HG03159 (cell line): ENCODE measurements around the gene AGTPBP1.

ENCODE experiments used
- ATAC-seq: cut with Tn5 transposase; IDR thresholded peaks from one replicate; pipeline ENCODE4 v1.9.1; 2021; ENCODE audit warnings: mild to moderate bottlenecking, moderate library complexity; ENCODE audit not compliant: unreplicated experiment

AGTPBP1 gene

GRCh38 chr9:85543196-85543595, 198.6 kb downstream of the AGTPBP1 start:
- no peak for ATAC-seq

GRCh38 chr9:85541876-85542275, 199.9 kb downstream of the AGTPBP1 start:
- ATAC-seq, result no peak

GRCh38 chr9:85536514-85536913, 205.2 kb downstream of the AGTPBP1 start:
- ATAC-seq, result no peak

- ATAC-seq, result no peak
Measured at GRCh38 chr9:85536076-85536475, 205.7 kb downstream of the AGTPBP1 start.

GRCh38 chr9:85534340-85534739, 207.4 kb downstream of the AGTPBP1 start:
- ATAC-seq, result no peak

GRCh38 chr9:85533538-85533937, 208.2 kb downstream of the AGTPBP1 start:
- no peak for ATAC-seq

GRCh38 chr9:85530721-85531120, 211.0 kb downstream of the AGTPBP1 start:
- ATAC-seq, result no peak

- no peak for ATAC-seq
Measured at GRCh38 chr9:85528607-85529006, 213.1 kb downstream of the AGTPBP1 start.

GRCh38 chr9:85528142-85528541, 213.6 kb downstream of the AGTPBP1 start:
- ATAC-seq, result no peak

- no peak for ATAC-seq
Measured at GRCh38 chr9:85527331-85528020, 214.3 kb downstream of the AGTPBP1 start.

GRCh38 chr9:85524531-85524930, 217.2 kb downstream of the AGTPBP1 start:
- no peak for ATAC-seq

- ATAC-seq, result no peak
Measured at GRCh38 chr9:85523202-85523601, 218.6 kb downstream of the AGTPBP1 start.

GRCh38 chr9:85522459-85523092, 219.2 kb downstream of the AGTPBP1 start:
- peak; percentile 55 for ATAC-seq

GRCh38 chr9:85521371-85522197, 220.2 kb downstream of the AGTPBP1 start:
- no peak for ATAC-seq

- ATAC-seq, result no peak
Measured at GRCh38 chr9:85516976-85517637, 224.6 kb downstream of the AGTPBP1 start.

- ATAC-seq, result no peak
Measured at GRCh38 chr9:85516455-85516854, 225.3 kb downstream of the AGTPBP1 start.

- no peak for ATAC-seq
Measured at GRCh38 chr9:85515021-85515420, 226.7 kb downstream of the AGTPBP1 start.

GRCh38 chr9:85514256-85514655, 227.5 kb downstream of the AGTPBP1 start:
- no peak for ATAC-seq

- ATAC-seq, result no peak
Measured at GRCh38 chr9:85511746-85512145, 230.0 kb downstream of the AGTPBP1 start.

GRCh38 chr9:85510830-85511504, 230.8 kb downstream of the AGTPBP1 start:
- no peak for ATAC-seq

- no peak for ATAC-seq
Measured at GRCh38 chr9:85508616-85509015, 233.1 kb downstream of the AGTPBP1 start.
